Medulla oblongata (tissue), 1 donor: Measurements from ENCODE around the gene MBNL1.
"Not testable (repeated sequence)": the region's sequence is repeated elsewhere in the genome, so short reads cannot be mapped to it uniquely, and the experiment has no call there.

ENCODE experiments used
- DNase-seq: peaks from one replicate; pipeline ENCODE4 v3.0.0-alpha.2; 2015; ENCODE audit errors: extremely low spot score

MBNL1 gene

DNA sequence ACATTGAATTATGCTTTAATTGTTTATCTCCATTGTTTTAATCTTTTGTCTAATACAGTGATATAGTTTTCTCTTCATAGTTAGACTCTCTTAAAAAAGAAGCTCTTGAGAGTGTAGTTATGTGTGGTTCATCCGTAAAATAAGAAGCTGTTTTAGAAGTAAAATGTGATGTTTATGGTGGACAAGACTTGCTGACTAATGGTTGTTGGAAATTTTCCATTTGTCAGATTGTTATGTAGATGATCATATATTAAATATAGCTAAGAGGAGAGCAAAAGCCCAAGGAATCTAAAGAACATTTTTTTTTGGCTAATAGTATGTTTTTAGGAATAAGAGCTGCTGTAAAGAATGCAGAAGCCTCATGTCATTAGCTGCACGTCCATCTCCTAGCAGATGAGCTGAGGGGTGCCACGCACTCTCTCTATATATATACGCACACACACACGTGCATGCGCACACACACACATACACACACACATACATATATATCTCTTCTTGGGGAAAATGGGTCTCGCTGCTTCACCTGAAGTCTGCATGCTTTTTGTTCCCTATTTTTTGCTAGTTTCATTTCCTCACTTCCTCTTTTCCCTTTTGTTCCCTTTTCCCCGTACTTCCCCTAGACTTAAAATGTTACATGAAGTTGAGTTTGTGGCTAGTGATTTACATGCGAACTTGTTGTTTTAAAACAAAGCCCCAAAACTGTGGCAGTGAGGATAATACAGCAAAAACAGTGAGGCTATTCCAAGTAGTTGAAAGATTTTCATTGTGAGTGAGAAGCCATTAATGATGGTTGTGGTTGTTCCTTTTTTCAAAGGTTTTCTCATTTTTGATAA lies 107.8 kb downstream of the MBNL1 start:
- DNase-seq = peak; percentile 89

DNA sequence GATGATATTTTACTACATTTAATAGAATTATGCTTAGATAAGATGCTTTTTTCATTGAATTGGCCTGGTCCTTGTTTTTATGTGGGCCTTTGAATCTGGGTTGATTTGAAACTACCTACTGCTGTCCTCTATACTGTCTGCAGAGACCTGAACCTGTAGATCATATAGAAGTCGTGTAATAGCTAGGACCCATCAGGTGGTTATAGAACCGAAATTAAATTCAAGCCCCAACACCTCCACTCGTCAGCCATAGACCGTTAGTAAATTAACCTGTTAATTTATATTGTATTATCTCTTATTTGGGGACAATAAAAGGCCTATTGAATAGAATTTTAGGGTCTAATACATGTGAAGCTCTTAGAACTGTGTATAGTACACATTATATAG lies 108.4 kb downstream of the MBNL1 start:
- no peak for DNase-seq

DNA sequence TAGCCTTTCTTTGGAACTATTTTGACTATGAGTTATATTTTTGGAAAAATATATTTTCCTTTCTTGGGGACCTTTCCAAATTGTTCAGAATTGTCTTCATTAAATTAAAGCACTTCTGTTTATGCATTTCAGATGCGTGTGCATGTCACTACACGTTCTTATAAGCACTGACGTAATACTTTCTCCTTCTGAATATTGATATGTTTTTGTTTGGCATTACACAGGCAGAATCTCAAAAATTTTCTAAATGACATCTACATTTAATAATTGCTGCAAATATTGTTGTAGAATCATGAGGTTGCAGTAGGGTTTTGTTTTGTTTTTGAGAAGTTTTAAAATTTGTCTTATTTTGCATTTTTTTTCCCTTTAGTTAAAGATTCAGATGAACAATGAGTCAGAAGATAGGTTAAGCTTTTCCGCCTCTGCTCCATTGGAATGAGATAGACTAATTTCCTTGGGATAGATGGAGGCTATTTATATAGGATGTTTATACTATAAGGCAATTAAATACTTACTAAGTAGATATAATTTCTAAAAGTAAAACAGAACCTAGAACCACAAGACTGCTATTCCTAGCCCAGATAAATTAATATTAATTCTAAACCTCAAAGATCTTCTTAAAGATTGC lies 110.8 kb downstream of the MBNL1 start:
- DNase-seq = no peak

DNA sequence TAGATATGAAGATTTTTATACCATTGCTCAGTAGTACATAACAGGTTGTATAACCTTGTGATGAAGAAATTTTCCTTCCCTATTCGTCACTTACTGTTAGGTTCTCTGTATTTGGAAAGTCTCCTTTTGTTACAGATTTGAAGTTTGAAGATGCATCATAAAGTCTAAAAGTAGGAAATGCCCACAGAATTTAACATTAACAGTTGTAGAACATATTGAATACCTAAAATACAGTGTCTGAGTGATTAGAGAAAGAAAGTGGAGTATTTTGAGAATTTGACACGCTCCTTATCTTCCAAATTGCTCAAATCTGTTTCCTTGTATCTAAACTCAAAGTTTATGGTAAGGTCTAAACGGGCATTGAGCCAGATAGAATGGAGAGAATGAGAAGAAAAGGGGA lies 111.3 kb downstream of the MBNL1 start:
- no peak for DNase-seq

DNA sequence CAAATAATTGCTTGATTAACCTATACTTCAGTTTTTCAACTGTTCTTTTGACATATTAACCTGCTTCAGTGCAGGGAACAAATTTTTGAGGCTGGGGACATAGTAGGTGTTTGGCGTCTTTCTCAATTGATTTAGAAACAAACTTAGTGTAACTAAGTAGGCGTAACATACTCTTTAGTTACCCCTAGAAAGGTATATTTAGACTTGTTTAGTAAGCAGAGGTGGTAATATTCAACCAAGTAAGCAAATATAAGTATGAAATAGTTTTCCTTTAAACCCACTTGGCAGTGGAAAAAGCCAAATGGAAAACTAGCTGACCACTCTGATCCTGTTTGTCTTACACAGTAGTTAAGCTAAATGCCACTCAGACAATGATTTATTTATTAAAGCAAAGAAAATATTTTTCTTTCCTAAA lies 113.2 kb downstream of the MBNL1 start:
- DNase-seq = no peak

DNA sequence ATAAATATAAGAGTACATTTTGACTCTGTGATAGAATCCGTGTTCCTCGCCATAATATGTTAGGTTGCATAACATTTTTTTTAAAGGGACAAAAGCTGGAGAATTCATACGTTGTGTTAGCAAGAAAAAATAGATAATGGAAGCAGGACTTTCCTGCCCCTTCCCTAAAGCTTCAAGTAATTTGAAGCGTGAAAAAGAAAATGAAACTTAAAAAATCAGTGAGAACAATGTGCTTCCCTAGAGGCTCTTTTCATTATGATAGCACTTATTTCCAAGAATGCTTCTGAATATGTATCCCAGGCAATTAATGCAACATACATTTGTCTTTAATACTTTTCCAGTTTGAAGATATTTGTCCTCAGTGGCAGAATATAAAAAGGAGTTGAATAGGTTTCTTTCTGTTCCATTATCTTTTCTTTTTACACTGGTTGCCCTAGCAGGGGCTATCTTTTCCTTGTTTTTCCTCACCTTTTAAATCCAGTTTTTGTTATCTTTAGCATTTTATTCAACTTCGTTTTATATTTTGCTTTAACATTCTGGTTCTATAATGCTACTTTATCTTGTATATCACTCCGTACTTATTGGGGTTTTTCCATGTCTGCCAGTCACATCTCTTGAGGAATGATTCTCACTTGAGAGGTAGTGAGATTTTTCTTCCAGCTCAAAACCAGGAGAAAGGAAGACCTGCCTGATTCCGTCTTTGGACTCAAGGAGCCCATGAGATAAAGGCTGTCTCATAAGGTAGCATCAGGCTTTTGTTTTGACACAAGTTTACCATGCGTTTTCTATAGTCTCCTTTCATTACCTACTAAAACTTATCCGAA lies 113.8 kb downstream of the MBNL1 start:
- peak; percentile 60 for DNase-seq

DNA sequence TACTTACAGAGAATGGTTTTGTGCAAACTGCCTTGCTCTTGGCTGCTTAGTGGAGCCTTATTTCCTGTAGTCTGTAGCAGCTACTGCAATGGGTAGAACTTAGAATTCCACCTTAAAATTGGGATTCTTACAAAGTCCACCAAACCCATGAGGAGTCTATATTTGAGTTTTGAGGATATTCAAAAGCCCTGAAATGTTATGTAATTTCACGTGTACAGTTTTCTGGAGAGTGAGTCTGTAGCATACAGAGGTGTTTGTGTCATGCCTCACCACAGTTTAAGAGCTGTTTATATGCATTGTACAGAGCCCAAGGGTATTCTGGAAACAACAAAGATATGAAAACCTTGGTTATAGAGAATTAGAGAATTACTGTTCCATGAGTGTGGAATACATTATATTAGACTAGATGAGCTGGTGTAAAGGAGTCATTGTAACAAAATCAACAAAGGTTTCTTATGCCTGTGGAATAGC lies 114.4 kb downstream of the MBNL1 start:
- DNase-seq = no peak

DNA sequence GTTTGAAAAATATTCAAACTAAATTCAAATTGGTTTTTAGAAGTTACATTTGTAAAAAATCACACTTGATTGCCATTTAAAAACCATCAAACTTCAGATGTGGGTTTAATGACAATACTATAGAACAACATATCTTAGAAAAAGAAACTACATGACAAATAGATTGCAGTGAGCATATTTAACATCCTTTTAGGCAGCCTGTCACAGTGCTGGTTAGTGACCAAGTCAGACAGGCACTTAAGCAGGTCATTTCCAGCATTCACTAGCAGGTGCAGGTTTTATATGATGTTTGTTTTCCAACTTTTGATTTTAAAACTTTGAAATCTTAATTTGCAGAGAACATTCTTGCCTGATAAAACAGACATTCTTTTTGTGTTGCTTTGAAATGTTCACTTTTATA lies 115.7 kb downstream of the MBNL1 start:
- DNase-seq = peak; percentile 42

DNA sequence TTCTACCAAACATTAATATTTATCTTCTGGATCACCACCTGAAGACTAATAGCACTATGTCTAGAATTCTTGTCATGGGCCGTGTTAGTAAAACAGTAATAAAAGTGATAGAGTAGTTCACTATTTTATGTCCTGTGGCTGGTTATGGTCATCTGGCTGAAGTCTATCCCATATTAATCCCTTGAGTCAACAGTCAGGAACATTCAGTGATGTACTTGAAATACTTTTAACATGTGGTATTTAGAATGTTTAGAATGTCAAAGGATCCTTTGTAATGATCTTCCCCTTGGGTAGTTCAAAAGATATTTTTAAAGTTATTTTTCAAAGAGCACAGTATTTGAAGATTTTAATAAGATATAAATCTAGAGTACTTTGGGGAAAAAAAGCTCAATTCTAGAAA lies 117.0 kb downstream of the MBNL1 start:
- peak; percentile 6 for DNase-seq

DNA sequence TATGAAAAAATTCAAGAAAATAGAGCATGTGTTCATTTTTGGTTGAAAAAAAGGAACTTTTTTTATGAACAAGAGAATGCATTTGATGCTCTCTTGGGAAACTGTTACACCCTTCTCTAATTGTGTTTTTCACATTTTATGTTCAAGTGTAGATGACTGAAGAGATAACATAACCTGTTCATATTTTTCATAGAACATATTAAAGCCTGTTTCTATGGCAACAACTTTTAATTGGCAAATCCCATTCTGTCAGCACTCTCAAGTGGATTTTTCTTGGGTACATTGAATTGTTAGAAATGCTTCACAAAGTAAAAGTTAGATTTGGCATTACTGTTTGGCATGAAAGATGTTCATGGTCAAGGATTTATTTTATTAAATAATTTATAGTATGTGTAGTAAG lies 117.5 kb downstream of the MBNL1 start:
- no peak for DNase-seq

DNA sequence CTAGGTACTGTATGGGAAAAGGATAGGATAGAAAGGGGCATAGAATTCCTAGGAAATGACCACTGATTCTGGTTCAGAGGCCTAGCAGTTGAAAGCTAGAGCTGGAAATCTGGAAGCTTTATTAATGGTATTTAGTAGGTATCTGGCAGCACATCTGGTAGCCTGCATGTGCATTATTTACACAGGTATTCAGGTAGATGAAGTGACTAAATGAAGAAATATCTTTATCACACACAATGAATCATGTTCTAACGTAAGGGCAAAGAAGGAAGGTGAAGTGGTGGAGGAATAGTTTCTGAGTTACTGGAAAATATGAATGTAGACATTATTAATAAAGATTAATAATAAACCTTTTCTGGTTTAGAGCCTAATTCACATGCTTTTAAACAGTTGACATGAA lies 119.9 kb downstream of the MBNL1 start:
- no peak for DNase-seq

DNA sequence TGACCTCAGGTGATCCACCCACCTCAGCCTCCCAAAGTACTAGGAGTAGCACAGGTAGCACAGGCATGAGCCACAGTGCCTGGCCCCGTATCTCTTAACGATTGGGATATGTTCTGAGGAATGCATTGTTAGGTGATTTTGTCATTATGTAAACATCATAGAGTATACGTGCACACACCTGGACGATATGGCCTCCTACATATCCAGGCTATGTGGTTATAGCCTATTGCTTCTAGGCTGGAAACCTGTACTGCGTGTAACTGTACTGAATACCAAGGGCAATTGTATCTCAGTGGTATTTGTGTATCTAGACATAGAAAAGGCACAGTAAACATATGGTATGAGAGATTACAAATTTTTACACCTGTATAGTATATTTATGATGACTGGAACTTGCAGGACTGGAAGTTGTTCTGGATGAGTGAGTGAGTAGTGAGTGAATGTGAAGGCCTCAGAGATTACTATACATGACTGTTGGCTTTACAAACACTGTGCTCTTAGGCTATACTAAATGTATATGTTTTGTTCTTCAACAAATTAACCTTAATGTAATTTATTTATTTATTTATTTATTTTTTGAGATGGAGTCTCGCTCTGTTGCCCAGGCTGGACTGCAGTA lies 120.7 kb downstream of the MBNL1 start:
- DNase-seq = no peak

DNA sequence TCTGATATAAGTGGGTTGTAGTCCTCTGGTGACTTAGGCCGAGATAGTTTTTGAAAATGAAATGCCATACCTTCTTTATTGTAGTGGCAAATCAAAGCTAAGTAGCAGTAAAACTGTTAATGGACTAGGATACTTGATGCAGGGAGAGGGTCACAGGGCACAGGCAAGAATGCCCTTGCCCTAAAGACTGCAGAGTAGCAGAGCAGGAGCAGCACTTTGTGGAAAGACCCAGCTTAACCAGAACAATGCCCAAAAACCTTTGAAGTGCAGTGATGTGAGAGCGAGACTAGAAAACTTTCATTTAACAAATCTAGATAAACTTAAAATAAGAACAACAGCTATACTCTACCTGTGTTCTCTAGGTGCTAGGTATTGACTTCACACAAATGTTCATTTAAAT lies 121.9 kb downstream of the MBNL1 start:
- no peak for DNase-seq

DNA sequence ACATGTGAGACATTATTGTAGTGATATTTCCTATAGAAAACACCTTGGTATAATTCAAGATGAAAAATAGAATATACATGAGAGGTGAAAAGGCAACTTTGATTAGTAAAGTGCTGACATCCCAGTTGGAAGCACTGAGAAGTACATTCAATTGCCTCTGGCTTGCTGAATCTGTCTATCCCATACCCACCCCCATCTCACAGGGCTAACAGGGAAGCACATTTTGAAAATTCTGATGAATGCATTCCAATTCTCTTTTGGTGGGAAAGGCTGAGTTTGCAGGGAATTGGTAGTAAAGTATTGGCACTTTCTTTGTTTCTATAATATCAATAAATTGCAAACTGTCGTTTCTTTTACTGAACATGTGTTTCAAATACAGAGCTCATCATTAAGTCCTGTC lies 122.9 kb downstream of the MBNL1 start:
- DNase-seq = no peak

DNA sequence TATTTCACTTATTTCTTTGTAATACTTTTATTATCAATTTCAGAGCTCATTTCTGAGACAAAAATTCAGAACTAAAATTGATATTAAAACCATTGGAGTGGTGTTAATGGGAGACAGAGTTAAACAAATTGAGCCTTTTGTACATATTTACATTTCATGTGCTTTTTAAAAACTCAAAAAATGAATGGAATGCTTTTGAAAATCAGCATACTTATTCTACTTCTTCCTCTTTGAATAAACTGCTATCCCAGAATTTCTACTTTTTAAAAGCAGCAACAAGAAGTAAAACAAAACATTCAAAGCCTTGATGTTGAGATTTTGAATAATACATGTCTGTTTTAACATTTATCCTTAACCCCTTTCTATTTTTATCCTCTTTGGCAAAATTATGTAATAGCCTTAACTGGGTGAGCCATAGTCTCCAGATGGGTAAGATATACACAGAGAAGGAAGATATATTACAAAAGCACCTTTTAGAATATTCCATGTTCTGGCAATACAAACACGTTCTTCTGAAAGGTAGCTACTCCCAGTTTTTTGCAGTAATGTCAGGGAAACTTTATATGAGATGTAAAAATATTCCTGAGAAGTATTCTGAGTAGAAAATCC lies 123.6 kb downstream of the MBNL1 start:
- DNase-seq = no peak

DNA sequence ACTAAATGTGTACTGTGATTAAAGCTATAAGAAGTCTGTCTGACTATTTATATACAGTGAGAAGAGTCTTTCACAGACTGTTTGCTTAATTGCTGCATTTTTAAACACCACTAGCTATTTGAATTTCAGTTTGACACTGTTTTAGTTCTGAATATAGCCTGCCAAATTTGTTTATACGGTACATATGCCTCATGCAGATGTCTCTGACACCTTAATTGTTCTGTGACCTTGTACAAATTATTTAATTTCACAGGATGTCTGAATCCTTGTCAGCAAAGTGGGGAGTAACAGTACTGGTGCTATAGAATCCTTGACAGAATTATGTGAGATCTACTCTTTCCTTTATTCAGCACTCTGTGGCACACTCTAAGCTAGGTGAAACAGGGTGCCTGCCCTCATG lies 125.5 kb downstream of the MBNL1 start:
- no peak for DNase-seq

DNA sequence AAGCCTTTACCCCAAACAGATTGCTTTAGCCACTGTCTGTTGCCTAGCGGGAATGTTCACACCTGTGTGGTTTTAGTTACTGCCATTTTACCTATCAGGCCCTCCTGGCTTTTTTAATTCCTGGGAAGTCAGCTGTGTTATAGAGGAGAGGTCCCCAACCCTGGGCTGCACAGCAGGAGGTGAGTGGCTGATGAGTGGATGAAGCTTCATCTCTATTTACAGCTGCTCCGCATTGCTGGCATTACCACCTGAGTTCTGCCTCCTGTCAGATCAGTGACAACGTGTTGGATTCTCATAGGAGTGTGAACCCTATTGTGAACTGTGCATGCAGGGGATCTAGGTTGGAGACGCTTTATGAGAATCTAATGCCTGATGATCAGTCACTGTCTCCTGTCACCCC lies 127.0 kb downstream of the MBNL1 start:
- no peak for DNase-seq

DNA sequence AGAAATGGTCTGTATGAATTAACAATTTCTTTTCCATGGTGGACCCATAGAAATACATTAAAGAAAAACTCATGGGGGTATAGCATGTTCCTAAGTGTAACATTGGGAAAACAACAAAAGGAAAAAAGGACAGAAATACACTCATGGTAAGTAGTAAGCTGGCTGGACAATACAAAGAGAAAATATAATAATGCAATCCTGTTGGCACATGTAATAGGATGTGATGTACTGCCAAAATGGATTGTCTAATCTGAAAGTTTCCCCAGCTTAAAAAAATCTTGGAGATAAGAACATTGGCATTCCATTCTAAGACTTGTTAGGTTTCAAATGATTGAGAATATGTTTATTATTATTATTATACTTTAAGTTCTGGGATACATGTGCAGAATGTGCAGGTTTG lies 128.1 kb downstream of the MBNL1 start:
- no peak for DNase-seq

DNA sequence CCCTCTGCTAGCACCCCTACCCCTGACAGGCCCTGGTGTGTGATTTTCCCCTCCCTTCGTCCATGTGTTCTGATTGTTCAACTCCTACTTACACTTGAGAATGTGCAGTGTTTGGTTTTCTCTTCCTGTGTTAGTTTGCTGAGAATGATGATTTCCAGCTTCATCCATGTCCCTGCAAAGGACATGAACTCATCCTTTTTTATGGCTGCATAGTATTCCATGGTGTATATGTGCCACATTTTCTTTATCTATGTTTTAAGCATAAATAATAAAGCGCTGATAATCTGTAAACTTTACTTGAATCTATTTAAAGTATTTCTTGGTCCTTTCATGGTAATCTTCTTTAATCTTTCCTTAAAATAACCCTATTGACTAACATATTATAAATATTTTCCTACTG lies 128.6 kb downstream of the MBNL1 start:
- DNase-seq = not testable (repeated sequence)

DNA sequence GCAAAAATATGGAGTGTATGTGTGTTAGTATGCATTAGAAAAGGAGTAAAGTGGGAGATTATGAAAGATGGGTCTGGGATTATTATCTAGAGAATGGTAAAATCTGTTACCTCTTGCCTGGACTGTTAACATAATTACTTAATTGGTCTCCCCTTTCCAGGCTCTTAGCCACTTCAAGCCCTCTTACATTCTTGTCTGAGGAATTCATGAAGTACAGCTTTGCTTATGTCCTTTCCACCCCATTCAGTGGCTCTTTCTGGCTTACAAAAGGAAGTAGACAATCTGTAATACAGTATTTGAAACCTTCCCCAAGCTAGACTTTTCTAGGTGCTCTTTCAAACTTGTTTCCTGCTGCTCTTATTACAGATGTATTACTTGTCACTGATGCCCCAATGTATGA lies 129.8 kb downstream of the MBNL1 start:
- no peak for DNase-seq

DNA sequence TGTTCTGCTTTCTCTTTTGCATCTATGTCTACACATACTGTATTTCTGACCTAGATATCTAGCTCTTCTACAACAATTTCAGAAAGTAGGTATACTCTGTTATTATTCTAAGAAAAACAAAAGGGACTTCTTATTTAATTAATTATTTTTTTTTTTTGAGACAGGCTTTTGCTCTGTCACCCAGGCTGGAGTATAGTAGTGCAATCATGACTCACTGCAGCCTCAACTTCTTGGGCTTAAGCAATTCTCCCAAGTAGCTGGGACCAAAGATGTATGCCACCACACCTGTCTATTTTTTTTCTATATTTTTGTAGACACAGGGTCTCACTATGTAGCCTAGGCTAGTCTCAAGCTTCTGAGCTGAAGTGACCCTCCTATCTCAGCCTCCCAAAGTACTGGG lies 130.6 kb downstream of the MBNL1 start:
- DNase-seq = no peak

DNA sequence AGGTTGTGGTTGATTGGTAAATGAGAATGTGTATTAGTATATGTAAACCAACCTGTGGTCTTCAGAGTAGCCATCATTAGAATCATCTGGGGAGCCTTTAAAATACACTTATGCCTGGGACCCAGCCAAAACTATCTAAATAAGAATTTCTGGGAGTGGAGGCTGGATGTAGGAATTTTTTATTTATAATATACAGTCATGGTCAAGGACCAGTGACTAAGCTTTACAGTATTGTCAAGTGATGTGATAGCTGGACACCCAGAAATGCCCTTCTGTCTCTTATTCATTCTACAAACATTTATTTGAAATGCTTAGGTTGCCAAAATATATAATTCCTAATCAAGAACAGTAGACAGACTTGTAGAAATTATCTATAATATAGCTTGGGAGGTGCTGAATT lies 132.2 kb downstream of the MBNL1 start:
- DNase-seq = no peak
